Nephron (organoid): ENCODE measurements around the gene GUCD1.
"Not testable (repeated sequence)": the region's sequence is repeated elsewhere in the genome, so short reads cannot be mapped to it uniquely, and the experiment has no call there.

Source experiments
- H3K27ac Mint-ChIP-seq, 3 experiments: 2 replicates each; pipeline ENCODE4 v1.8.0; 2020; ENCODE audit warnings: mixed read lengths in 3 of 3, mild to moderate bottlenecking in 2 of 3, moderate library complexity in 1 of 3
- H3K27me3 Mint-ChIP-seq: 2 replicates; pipeline ENCODE4 v1.8.0; 2021; ENCODE audit warnings: low read depth, mild to moderate bottlenecking, moderate library complexity, mixed read lengths
- H3K36me3 Mint-ChIP-seq: 2 replicates; pipeline ENCODE4 v1.8.0; 2020; ENCODE audit warnings: low read depth, mixed read lengths
- H3K4me1 Mint-ChIP-seq: 2 replicates; pipeline ENCODE4 v1.8.0; 2020; ENCODE audit warnings: mixed read lengths
- H3K4me3 Mint-ChIP-seq, 3 experiments: 2 replicates each; pipeline ENCODE4 v1.8.0; 2020; ENCODE audit warnings: mild to moderate bottlenecking in 3 of 3, mixed read lengths in 3 of 3, moderate library complexity in 2 of 3
- H3K9me3 Mint-ChIP-seq: 2 replicates; pipeline ENCODE4 v1.8.0; 2020; ENCODE audit warnings: mixed read lengths
- CTCF ChIP-seq, 3 experiments: fragments of 200-600 bp; sonication (generic); IDR thresholded peaks; one replicate each; pipeline ENCODE4 v1.5.0; 2021; ENCODE audit warnings: antibody characterized with exemption in 3 of 3; ENCODE audit not compliant: unreplicated experiment in 3 of 3

Gene GUCD1

DNA sequence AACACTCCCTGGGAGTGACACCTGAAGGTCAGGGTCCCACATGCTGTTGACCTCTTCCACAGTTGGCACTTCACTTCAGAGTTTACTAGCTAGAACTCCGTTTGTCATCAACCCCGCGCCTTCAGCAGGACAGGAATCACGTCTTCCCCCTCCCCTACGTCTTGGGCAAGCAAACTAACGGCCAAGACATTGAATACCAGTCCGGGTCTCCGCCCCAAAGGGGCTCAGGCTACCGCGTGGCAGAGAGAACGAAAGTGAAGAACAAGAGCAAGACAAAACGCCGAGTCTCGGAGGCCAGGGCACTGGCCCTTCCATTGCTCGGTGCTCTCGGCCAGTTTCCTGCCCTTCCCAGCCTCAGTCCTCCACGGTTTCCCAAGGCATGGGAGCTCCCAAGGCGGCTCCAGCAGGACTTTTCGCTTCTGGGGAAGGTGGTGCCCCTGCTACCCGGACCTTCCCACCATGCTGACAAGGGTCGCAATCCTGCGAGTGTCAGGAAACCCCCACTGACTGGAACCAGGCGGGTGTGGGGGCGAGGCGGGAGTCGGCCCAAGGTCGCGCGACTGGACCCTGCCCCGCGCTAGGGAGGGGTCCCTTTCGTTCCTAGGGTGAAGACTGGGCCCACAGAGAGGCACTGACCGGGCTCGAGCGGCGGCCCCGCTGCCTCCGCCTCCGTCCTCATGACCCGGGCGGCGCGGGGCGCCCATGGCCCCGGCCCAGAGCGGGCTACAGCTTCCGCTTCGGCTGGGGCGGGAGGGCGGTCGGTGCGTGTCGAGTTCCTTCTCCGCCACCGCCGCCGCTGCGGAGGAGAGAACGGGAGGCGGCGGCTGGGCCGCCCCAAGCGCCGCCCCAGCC lies at the start of gene GUCD1:
GUCD1 (minus strand) TSS at position 826 of the 852 bp plus-strand sequence; CDS start at position 679, 147 bp downstream.
- peaks cover 36% of the 10 kb centered on the region for H3K4me1 Mint-ChIP-seq
- TF ChIP-seq CTCF (IDR thresholded peaks at IDR 0.05; ENCODE audit: unreplicated experiment in 3 of 3), result no peak
- H3K9me3 Mint-ChIP-seq, result no peaks in the 10 kb centered on the region
- H3K27me3 Mint-ChIP-seq, result no peaks in the 10 kb centered on the region
- peaks cover 29% of the 10 kb centered on the region for H3K36me3 Mint-ChIP-seq
- H3K27ac Mint-ChIP-seq, result peak within 1 kb of the TSS; percentile 94 to 99 (median 95)
- peak within 1 kb of the TSS; percentile 93 to 98 (median 96) for H3K4me3 Mint-ChIP-seq

DNA sequence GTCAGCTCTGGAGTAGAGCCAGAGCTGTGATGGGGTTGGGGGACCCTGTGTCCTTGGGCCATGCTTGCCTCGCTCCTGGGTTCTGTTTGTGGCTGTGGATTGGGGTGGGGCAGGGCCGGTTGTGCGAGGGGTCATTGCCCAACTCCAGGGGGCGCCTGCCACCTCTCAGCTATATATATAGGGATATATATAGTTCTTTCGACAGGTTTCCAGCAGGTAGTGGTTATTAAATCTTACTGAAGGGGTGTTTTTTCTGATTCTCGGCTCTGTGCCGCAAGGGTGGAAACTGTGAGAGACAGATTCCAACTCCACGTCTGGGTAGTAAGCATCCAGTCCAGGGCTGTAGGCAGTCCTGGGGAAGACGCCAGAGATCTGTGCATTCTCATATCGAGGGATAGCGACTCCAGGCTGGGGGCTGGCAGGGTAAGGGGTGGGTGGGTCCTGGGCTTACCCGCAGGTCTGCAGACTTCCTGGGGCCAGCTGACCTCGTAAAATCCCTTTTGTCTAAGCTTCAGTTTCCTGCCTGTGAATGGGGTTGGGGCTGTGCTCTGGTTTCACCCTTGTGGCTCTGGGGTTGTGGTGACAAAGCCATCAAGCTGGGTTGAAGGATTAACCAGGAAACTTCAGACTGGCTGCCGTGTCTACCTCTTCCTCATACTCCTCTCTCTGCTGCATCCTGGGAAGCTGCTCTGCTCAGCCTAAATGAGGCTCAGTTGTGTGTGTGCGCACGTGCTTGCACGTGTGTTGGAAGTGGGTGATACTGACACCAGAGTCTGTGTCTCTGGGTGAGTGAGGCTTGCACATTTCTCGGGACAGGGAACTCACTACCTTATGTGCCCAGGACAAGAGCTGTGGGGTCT lies 49.1 kb upstream of the GUCD1 start:
- H3K27me3 Mint-ChIP-seq, result not testable (repeated sequence)
- H3K4me3 Mint-ChIP-seq, result peak overlapping the region; percentile 57 to 75 (median 73)

GRCh38 chr22:24602847-24603769 lies 48.2 kb upstream of the GUCD1 start, which contains the start of gene GGT1:
Gene GGT1 (plus strand): TSS chr22:24603193. CDS start chr22:24611082, 7,889 bp downstream.
- H3K27me3 Mint-ChIP-seq, H3K9me3 Mint-ChIP-seq: not testable (repeated sequence)
- peak within 1 kb of the TSS; percentile 57 to 75 (median 73) for H3K4me3 Mint-ChIP-seq

More for the DNA sequence above, 49.1 kb upstream of the GUCD1 start:
- H3K9me3 Mint-ChIP-seq, H3K36me3 Mint-ChIP-seq: not testable (repeated sequence)
- Mint-ChIP-seq H3K27ac (peak overlapping the region; percentile 87 to 93 (median 88)), H3K4me1 (peaks cover 21% of the 10 kb centered on the region)
- TF ChIP-seq CTCF (IDR thresholded peaks at IDR 0.05; ENCODE audit: unreplicated experiment in 3 of 3), result peak in 2 of 3 experiments; percentile 11 to 26

GRCh38 chr22:24602105-24602749 lies 47.3 kb upstream of the GUCD1 start:
- not testable (repeated sequence) for H3K27me3 Mint-ChIP-seq, H3K9me3 Mint-ChIP-seq, H3K36me3 Mint-ChIP-seq
- peak overlapping the region in 2 of 3 experiments; percentile 70 to 93 for H3K27ac Mint-ChIP-seq
- H3K4me1 Mint-ChIP-seq, result peaks cover 22% of the 10 kb centered on the region
- peak overlapping the region in 1 of 3 experiments; percentile 16 for H3K4me3 Mint-ChIP-seq

More at GRCh38 chr22:24602847-24603769, 48.2 kb upstream of the GUCD1 start, which contains the start of gene GGT1:
- H3K27ac Mint-ChIP-seq, result peak within 1 kb of the TSS; percentile 87 to 93 (median 88)
- peaks cover 22% of the 10 kb centered on the region for H3K4me1 Mint-ChIP-seq
- H3K36me3 Mint-ChIP-seq, result not testable (repeated sequence)

- peaks cover 22% of the 10 kb centered on the region for H3K4me1 Mint-ChIP-seq
- H3K36me3 Mint-ChIP-seq, result no peaks in the 10 kb centered on the region
- no peaks in the 10 kb centered on the region for H3K9me3 Mint-ChIP-seq
- H3K27ac Mint-ChIP-seq, result peak overlapping the region in 1 of 3 experiments; percentile 93
- no peak overlapping the region for H3K4me3 Mint-ChIP-seq
- TF ChIP-seq CTCF (IDR thresholded peaks at IDR 0.05; ENCODE audit: unreplicated experiment in 3 of 3), result no peak
- peaks cover 5% of the 10 kb centered on the region for H3K27me3 Mint-ChIP-seq
Observed at GRCh38 chr22:24601217-24602104, 46.5 kb upstream of the GUCD1 start.

DNA sequence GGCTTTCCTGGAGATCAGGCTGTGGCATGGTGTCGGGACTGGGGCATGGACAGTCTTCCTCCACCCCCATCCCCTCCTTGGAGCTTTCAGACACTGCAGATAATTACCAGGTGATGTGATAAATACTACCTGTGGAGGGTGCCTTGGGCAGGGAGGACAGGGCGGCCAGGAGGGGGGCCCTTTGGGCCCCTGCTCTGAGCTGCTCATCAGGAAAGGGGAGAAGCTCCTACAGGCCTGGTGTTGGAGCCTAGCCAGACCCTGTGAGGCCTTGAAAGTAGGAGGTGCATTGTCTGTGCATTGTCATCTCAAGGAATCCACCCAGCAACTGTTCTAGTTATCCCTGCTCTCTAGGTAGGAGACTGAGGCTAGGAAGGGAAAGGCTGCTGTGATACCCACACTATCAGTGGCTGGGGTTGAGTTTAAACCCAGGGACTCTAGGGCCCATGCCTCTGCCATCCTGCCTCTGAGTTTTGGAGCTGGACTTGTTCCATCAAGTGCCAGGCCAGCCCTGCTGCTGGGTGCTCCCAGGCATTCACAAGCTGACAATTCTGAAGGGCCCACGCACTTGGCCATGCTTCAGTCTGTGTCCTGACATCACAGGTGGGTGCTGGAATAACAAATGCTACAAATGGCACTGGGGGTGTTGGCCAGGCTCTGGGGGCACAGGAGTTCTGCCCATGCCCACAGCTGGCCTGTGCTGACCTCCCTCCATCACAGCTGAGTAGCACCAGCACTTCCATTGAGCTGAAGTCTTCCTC lies 45.2 kb upstream of the GUCD1 start:
- not testable (repeated sequence) for H3K4me3 Mint-ChIP-seq, H3K27me3 Mint-ChIP-seq, H3K27ac Mint-ChIP-seq, H3K9me3 Mint-ChIP-seq, H3K36me3 Mint-ChIP-seq
- peaks cover 22% of the 10 kb centered on the region for H3K4me1 Mint-ChIP-seq
